Measurements from ENCODE around the gene CLDN5. TPM values are rescaled to one million over a fixed set of nuclear protein-coding genes. Genes with fewer than 3 reads are reported as not detected.

CLDN5 gene
- total RNA-seq, 1 donor from 2014 or later: not detected

DNA sequence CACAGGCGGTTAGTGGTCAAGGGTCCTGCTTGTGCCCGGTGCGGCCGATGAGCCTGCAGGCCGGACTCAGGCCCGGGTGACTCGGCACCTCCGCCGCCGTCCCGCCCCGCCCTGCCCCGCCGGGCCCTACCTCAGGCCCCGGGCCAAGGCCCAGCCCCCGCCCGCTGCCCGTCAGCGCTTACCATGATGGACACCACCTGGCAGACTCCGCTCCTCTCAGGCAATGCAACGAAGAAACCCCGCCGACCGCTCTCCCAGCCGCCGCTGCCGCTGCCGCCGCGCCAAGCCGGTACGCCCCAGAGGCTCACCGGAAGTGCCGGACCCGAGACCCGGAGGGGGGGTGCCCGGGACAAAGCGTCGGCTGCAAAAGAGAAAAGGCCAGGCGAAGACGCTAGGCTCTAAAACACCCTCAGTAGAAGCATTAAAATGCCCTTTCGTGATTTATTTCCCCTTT lies 45.3 kb downstream of the CLDN5 start, which contains the start of gene UFD1:
UFD1 (minus strand) TSS at position 293 of the 454 bp plus-strand sequence; CDS start at position 185, 108 bp downstream.
- H3K9me3 Mint-ChIP-seq (ENCODE audit: low read depth): no peaks in the 10 kb centered on the region
- H3K4me1 Mint-ChIP-seq (ENCODE audit: low read depth): peaks cover 39% of the 10 kb centered on the region
- no peaks in the 10 kb centered on the region for H3K27me3 Mint-ChIP-seq (ENCODE audit: low read depth)
- TF ChIP-seq, protein P1, sequence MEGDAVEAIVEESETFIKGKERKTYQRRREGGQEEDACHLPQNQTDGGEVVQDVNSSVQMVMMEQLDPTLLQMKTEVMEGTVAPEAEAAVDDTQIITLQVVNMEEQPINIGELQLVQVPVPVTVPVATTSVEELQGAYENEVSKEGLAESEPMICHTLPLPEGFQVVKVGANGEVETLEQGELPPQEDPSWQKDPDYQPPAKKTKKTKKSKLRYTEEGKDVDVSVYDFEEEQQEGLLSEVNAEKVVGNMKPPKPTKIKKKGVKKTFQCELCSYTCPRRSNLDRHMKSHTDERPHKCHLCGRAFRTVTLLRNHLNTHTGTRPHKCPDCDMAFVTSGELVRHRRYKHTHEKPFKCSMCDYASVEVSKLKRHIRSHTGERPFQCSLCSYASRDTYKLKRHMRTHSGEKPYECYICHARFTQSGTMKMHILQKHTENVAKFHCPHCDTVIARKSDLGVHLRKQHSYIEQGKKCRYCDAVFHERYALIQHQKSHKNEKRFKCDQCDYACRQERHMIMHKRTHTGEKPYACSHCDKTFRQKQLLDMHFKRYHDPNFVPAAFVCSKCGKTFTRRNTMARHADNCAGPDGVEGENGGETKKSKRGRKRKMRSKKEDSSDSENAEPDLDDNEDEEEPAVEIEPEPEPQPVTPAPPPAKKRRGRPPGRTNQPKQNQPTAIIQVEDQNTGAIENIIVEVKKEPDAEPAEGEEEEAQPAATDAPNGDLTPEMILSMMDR (IDR thresholded peaks at IDR 0.05): no peak
- H3K27ac Mint-ChIP-seq (ENCODE audit: unreplicated experiment): peak within 1 kb of the TSS; percentile 99
- H3K36me3 Mint-ChIP-seq (ENCODE audit: low read depth): peaks cover 5% of the 10 kb centered on the region
- peak; percentile 97 for DNase-seq (ENCODE audit: low spot score)
- H3K4me3 Mint-ChIP-seq (ENCODE audit: unreplicated experiment): peak within 1 kb of the TSS; percentile 97

DNA sequence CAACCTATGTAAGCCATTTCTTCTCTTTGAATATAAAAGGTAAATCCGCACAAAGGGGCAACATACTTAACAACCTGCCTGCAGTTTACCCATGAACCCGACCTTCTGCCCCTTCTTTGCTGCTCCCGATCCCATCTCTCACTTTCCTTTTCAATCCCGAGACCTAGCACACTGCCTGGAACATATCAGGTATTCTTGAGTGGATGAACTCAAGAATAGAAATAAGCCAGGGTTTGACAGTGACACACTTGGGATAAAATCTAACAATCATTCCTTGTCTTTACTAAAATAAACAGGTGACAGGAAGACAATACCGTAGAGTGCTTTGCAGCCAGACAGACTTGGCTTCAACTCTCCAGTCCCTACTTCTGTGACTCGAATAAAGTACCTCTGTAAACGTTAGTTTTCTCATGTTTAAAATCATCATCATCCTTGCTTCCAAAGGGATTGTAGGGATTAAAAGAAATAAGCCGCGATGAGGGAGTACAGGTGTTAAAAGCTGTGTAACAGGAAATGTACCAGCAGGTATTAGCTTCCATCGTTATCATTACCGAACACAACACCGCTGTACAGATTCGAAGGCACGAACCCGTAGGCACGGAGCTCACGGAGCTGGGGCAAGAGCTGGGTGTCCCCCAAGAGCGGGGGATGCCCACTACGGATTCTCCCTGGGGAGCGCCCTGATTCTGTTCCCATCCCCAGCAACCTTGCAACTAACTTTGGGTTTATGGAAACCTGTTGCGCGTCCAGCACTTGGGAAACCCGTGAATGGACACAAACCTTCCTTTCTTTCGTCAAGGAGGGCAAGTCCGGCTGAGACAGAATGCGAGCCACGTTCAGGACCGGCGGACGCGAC lies 45.9 kb downstream of the CLDN5 start:
- TF ChIP-seq, protein P1 (IDR thresholded peaks at IDR 0.05): no peak
- H3K9me3 Mint-ChIP-seq (ENCODE audit: low read depth): no peaks in the 10 kb centered on the region
- H3K4me1 Mint-ChIP-seq (ENCODE audit: low read depth): peaks cover 39% of the 10 kb centered on the region
- H3K36me3 Mint-ChIP-seq (ENCODE audit: low read depth): peaks cover 8% of the 10 kb centered on the region
- H3K27ac Mint-ChIP-seq (ENCODE audit: unreplicated experiment): peak overlapping the region; percentile 99
- no peaks in the 10 kb centered on the region for H3K27me3 Mint-ChIP-seq (ENCODE audit: low read depth)
- H3K4me3 Mint-ChIP-seq (ENCODE audit: unreplicated experiment): peak overlapping the region; percentile 97
- DNase-seq (ENCODE audit: low spot score): no peak

DNA sequence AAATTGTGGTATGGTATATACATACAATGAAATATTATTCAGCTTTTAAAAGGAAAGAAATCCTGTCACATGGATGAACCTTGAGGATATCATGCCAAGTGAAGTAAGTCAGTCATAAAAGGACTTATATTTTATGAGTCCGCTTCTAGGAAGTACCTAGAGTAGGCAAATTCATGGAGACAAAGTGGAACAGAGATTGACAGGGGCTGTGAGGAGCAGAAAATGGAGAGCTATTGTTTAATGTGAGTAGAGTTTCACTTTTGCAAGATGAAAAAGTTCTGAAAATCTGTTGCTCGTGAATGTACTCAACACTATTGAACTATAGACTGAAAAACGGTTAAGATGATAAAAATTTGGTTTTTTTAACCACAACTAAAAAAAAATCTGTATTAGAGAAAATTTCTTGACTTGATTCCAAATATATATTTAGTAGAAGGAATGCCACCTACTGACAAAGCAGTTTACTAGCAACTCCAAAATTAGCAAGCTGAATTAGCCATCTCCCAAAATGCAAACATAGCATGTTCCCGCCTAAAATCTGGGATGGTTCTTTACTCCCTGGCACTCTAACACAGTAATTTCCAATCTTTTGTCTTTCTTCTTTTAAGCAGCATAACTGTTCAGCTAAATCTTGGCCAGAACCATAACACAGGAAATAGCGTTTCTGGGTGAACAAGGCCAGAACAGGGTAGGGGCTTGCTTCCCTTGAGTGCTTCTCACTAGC lies 46.7 kb downstream of the CLDN5 start:
- Mint-ChIP-seq H3K4me1 (ENCODE audit: low read depth) (peaks cover 39% of the 10 kb centered on the region), H3K4me3 (ENCODE audit: unreplicated experiment) (peak overlapping the region; percentile 97), H3K9me3 (ENCODE audit: low read depth) (no peaks in the 10 kb centered on the region), H3K27me3 (ENCODE audit: low read depth) (no peaks in the 10 kb centered on the region), H3K36me3 (ENCODE audit: low read depth) (peaks cover 10% of the 10 kb centered on the region), H3K27ac (ENCODE audit: unreplicated experiment) (peak overlapping the region; percentile 99)
- TF ChIP-seq, protein P1 (IDR thresholded peaks at IDR 0.05): peak; percentile 73
- DNase-seq (ENCODE audit: low spot score): no peak

DNA sequence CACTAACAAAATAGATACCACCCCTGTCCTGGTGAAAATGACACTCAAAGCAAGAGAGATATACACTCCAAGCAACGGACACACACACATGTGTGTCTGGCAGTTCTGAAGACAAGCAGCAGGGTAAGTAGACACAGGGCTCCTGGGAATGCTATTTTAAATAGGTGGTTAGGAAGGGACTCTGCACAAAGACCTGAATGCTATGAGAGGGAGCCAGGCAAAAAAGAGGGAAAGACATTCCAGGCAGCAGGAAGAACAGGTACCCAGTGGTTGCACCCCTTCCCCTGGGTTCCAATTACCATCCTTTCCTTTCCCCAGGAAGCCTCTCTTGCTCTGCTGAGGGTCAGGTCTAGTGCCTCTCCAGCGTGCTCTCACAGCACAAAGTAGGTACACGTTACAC lies 48.2 kb downstream of the CLDN5 start:
- Mint-ChIP-seq H3K9me3 (ENCODE audit: low read depth) (no peaks in the 10 kb centered on the region), H3K27me3 (ENCODE audit: low read depth) (no peaks in the 10 kb centered on the region), H3K4me3 (ENCODE audit: unreplicated experiment) (no peak overlapping the region), H3K4me1 (ENCODE audit: low read depth) (peaks cover 39% of the 10 kb centered on the region), H3K36me3 (ENCODE audit: low read depth) (peaks cover 16% of the 10 kb centered on the region), H3K27ac (ENCODE audit: unreplicated experiment) (no peak overlapping the region)
- no peak for DNase-seq (ENCODE audit: low spot score)
- TF ChIP-seq, protein P1 (IDR thresholded peaks at IDR 0.05): no peak

DNA sequence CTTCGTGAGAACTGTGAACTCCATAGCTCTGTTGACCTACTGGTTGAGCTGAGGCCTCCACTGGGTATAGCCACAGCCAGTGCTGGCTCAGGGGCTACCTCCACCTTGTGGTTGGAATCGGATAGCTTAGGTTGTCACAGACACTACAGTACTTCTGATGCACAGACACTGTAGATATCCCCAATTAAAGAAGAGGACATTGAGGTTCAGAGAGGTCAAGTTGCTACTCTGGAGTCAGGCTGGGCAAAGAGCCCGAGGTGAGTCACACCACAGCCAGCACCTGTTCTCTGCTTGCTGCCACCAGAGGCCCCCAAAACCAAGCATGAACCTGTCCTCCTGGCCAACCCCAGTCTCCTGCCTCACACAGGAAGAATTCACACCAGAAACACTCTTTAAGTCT lies 50.6 kb downstream of the CLDN5 start:
- no peak overlapping the region for H3K4me3 Mint-ChIP-seq (ENCODE audit: unreplicated experiment)
- no peaks in the 10 kb centered on the region for H3K27me3 Mint-ChIP-seq (ENCODE audit: low read depth)
- no peak for DNase-seq (ENCODE audit: low spot score)
- H3K9me3 Mint-ChIP-seq (ENCODE audit: low read depth): no peaks in the 10 kb centered on the region
- TF ChIP-seq, protein P1 (IDR thresholded peaks at IDR 0.05): no peak
- peaks cover 24% of the 10 kb centered on the region for H3K4me1 Mint-ChIP-seq (ENCODE audit: low read depth)
- H3K27ac Mint-ChIP-seq (ENCODE audit: unreplicated experiment): no peak overlapping the region
- H3K36me3 Mint-ChIP-seq (ENCODE audit: low read depth): peaks cover 30% of the 10 kb centered on the region

Measured in chondrocyte (in vitro differentiated cells).